HG03469 (cell line): ENCODE measurements around the gene SMR3B.

Experiments
- ATAC-seq: cut with Tn5 transposase; IDR thresholded peaks from one replicate; pipeline ENCODE4 v1.9.1; 2021; ENCODE audit warnings: mild to moderate bottlenecking, moderate library complexity, moderate number of reproducible peaks; ENCODE audit not compliant: unreplicated experiment

The SMR3B gene

GRCh38 chr4:70382691-70383181 lies at the start of gene SMR3B:
SMR3B (plus strand) TSS chr4:70383131; CDS start chr4:70384511, 1,380 bp downstream.
- ATAC-seq, result no peak

GRCh38 chr4:70334681-70335080 lies 48.2 kb upstream of the SMR3B start, which contains the start of gene CABS1:
CABS1 (plus strand) TSS chr4:70334981; CDS start chr4:70335040, 59 bp downstream.
- ATAC-seq, result no peak

GRCh38 chr4:70336043-70336442 lies 46.9 kb upstream of the SMR3B start:
- no peak for ATAC-seq

GRCh38 chr4:70337886-70338420 lies 45.0 kb upstream of the SMR3B start:
- ATAC-seq, result no peak

GRCh38 chr4:70356185-70356584 lies 26.7 kb upstream of the SMR3B start:
- ATAC-seq, result no peak

- no peak for ATAC-seq
Measured at GRCh38 chr4:70359115-70359661, 23.7 kb upstream of the SMR3B start.

GRCh38 chr4:70360460-70360859 lies 22.5 kb upstream of the SMR3B start, which contains the start of gene SMR3A:
SMR3A (plus strand) TSS chr4:70360760; CDS start chr4:70362116, 1,356 bp downstream.
- no peak for ATAC-seq

- peak; percentile 46 for ATAC-seq
Measured at GRCh38 chr4:70364002-70364401, 18.9 kb upstream of the SMR3B start.

GRCh38 chr4:70365479-70365878 lies 17.5 kb upstream of the SMR3B start:
- ATAC-seq, result no peak

GRCh38 chr4:70367813-70368212 lies 15.1 kb upstream of the SMR3B start:
- ATAC-seq, result no peak

- ATAC-seq, result no peak
Measured at GRCh38 chr4:70371987-70372386, 10.9 kb upstream of the SMR3B start.

- ATAC-seq, result no peak
Measured at GRCh38 chr4:70372760-70373159, 10.2 kb upstream of the SMR3B start.

GRCh38 chr4:70380578-70380977 lies 2.4 kb upstream of the SMR3B start:
- ATAC-seq, result no peak

- peak; percentile 42 for ATAC-seq
Measured at GRCh38 chr4:70392057-70392776, 9.3 kb downstream of the SMR3B start.

- ATAC-seq, result no peak
Measured at GRCh38 chr4:70397580-70397979, 14.6 kb downstream of the SMR3B start, which contains the start of gene OPRPN. OPRPN (plus strand) TSS chr4:70397940; CDS start chr4:70399286, 1,346 bp downstream.

GRCh38 chr4:70399319-70399718 lies 16.4 kb downstream of the SMR3B start:
- no peak for ATAC-seq

- ATAC-seq, result peak; percentile 57
Measured at GRCh38 chr4:70402762-70403161, 19.8 kb downstream of the SMR3B start.

- ATAC-seq, result peak; percentile 45
Measured at GRCh38 chr4:70405765-70406164, 22.8 kb downstream of the SMR3B start.

GRCh38 chr4:70425306-70425705 lies 42.4 kb downstream of the SMR3B start:
- ATAC-seq, result no peak

- peak; percentile 48 for ATAC-seq
Measured at GRCh38 chr4:70426789-70427188, 43.9 kb downstream of the SMR3B start.

- no peak for ATAC-seq
Measured at GRCh38 chr4:70437197-70437596, 54.3 kb downstream of the SMR3B start.
